Islet of Langerhans (tissue), 1 donor: ENCODE measurements around the gene UNC119B.
A peak's percentile ranks its signal among the peaks of the same experiment; 100 is the strongest.

Experiments
- FAIRE-seq: peaks from one replicate; lab custom pipeline; 2011; peaks lifted over from hg19 to GRCh38; lab: Jason Lieb, UNC

Gene UNC119B

DNA sequence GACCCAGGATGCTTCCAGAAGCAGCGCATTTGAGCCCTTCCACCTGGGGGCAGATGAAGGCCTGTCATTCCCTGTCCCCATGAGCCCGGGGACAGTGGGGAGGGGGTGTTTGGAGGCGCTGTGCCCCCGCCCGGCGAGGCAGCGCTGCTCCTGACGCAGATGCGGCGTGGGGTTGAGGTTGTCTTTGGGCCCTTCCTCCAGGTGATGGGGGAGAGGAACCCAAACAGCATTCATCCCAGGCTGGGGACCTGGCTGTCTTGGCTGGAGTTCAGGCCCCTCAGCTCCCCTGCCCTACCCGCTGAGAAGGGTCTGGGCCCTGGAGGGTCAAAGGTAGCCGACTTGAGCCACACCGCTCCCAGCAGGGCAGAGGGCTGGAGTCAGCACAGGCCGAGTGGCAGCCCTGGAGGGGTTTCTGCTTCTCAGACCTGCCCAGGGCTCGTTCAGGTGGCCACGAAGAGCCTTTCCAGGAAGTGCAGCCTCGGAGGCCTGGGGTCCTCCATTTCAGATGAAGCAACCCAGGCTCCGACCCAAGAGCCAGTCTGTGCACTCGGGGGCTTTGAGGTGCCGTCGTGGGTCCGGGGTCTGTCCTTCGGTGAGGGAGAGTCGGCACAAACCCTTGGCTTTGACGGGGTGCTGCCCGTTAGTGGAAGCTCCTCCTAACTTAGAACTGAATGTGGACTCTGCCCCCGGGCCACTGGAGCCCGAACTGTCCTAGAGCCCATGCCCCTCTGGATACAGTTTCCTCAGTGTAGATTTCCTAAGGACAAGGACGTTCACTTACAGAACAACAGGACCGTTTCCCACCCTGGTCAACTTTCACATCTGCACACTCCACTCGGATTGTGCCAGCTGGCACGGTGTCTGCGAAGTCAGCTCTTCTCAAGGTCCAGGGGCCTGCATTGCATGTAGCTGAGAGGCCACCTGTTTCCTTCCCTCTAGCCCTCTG, 31.5 kb downstream of the UNC119B start:
- no peak for FAIRE-seq

DNA sequence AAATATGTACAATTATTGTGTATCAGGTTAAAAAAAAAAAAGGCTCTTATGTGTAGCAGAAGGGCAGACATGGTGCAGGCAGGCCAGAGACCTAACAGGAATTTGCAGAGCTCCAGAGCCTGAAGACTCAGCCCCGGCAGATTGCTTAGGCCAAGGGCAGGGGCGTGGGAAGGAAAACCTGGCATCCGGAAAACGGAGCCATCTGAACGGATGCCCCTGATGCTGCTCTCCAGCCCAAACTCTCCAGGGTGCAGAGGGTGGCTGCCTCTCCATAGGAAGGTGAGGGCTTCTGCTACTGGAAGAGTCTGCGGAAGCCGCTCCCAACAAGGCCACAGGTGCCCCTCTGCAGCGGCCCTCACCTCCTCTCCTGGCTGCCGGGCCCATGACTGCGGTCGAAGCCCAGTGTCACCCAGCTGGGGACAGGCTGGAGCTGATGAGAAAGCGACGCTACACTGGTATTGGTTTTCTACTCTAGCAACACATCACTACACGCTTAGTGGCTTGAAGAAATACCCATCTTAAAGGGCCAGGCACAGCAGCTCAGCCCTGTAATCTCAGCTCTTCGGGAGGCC, 34.8 kb downstream of the UNC119B start:
- no peak for FAIRE-seq

DNA sequence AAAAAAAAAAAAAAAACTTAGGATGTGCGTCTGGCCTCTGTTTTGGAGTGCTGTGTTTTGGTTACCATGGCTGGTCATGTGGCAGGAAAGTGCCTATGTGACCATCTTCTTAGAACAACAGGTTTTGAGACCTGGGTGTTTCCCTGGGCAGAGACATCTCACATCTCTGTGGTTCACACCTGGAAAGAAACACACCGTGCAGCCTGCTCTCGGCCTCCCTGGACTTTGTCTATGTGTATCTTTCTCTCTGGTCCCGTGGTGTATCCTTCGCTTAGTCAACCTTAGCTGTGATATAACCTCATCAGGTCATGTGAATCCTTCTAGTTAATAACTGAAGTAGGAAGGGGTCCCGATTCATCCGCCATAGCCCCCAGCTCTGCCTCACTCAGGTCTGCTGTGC, 38.0 kb downstream of the UNC119B start:
- no peak for FAIRE-seq

DNA sequence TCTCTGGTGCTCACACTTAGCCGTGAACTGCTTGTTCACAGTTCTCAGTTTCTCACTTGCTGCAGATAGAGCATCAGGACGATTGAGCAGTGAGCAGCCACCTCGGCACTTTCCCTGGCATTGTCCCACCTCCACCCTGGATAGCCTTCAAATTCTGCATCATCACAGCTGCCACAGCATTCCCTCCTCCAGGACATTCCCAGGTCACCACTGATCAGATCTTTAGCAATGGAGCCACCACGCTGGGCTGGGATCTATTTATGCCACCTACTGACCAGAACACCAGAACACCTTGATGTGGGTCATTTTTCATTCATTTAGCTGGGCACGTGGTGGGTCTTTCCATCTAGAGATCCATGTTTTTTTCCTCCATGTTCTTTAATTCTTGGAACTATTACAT, 39.0 kb downstream of the UNC119B start:
- no peak for FAIRE-seq

DNA sequence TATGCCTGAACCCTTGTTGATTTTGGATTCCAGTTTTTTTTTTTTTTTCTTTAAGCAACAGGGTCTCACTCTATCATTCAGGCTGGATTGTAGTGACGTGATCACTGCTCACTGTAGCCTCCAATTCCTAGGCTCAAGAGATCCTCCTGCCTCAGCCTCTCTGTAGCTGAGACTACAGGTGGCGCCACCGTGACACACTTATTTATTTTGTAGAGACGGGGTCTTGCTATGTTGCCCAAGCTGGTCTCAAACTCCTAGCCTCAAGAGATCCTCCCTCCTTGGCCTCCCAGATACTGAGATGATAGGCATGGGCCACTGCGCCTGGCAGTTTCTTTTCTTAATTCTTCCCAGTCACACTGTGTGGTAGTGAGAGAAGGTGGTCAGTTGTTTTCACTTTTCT, 40.5 kb downstream of the UNC119B start:
- no peak for FAIRE-seq

DNA sequence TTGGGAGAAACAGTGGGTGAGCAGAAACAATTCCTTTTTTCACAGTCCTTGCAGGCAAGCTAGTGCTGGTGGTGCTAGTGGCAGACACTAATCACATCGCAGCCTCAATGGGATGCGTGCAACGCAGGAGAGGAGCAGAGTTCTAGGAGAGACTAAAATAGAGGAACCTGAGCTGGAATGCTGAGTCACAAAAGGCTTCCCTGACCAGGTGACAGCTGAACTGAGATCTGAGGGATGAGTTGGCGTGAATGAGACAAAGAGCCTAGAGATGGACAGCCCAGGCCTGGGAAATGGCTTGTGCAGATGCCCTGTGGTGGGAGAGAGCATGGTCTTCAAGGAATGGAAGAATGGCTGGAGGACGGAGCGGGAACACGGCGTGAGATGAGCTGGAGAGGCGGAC, 41.1 kb downstream of the UNC119B start:
- FAIRE-seq = no peak

DNA sequence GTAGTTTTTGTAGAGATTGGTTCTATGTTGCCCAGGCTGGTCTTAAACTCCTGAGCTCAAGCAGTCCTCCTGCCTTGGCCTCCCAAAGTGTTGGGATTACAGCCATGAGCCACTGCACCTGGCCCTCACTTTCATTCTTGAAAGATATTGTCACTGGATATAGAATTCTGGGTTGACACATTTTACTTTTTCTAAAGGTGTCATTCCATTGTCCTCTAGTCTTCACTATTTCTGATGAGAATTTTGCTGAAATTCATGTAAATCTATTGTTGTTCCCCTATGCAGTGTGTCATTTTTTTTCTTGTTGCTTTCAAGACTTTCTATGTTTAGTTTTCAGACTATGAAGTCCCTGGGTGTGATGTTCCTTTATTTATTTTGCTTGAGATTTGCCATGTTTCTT, 44.5 kb downstream of the UNC119B start:
- no peak for FAIRE-seq

DNA sequence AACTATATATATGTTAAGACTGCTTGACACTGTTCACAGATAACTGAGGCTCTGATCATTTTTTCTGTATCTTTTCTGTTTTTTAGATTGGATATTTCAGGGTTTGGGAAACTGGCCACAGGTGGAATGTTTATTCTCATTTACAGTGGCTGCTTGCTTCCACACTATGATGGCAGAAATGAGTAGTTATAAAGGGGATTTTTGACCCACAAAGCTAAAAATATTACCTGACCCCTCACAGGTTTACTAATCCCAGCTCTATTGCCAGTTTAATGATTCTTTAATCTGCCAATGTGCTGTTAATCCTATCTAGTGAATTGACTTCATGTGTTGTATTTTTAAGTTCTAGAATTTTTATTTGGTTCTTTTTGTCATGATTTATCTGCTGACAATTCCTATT, 45.0 kb downstream of the UNC119B start:
- FAIRE-seq = no peak

DNA sequence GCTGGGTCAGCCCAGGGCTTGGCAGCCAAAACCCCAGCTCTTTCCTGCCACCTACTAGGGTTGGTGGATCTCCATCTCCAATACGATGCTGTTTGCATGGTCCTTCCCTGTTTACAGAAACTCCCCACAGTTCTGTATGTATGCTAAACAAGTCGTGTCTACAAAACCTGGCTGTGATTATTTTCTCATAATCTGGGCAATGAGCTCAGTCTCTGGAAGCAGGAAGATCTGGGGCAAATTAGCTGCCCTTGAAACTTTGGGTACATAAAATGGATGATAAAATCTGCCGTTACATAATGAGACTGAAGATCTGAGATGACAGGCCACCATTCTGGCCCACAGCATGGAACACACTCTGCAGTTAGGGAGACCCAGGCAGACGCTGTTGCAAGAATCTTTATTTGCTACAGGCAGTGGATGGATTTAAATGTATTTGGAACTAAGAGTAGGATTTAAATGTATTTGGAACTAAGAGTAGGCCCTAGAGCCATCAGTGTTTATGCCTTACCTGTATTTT, 47.0 kb downstream of the UNC119B start:
- FAIRE-seq = no peak

DNA sequence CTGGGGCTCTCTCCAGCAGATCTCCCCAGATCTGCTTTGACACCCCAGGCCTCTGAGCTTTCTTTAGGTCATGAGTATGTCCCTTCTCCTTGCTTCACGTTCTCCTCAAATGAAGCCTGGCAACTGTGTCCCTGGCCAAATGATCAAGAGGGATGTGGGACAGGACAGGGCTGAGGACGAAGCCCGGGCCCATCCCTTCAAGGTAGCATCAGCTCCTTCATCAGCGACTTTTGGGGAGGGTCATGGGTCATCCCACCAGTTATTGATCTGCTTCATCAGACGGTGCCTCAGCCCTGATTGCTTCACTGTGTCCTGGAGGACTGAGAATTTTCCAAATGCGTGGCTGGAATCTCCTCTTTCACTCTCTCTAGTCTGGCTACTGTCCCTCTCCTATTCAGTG, 47.7 kb downstream of the UNC119B start:
- no peak for FAIRE-seq

DNA sequence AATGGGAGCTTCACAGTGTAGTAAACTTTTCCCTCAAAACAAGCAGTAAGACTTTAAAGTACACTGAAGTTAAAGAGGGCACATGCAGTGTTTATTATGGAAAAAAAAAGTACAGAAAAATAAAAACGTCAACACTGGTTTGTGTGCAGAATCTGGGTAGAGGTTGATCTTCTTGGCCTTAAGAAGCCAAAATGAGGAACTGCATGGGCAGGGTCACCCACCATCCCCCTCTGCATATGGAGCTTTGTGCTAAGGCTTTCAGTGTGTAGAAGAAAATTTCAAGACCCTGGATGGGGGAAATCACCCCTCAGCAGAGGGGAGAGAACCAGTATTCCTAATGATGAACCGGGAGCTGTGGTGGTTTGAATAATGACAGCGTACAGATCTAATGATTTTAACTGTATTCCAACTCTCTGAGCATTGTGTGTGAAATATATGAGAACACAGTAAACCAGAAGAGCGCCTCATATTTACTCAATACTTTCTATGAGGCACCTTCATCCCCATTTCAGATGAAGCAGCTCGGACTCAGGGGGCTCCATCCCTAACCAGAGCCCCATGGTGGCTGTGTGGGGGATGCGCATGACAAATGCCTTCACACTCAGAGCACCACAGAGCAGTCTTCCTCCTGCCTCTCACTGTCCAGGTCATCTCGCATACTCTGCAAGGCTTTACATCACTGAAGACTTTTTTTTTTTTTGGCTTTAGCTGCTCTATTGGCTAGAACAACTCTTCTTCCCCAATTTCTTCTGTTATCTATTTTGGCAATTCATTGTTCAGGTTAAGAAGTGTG, 48.7 kb downstream of the UNC119B start:
- FAIRE-seq = no peak

DNA sequence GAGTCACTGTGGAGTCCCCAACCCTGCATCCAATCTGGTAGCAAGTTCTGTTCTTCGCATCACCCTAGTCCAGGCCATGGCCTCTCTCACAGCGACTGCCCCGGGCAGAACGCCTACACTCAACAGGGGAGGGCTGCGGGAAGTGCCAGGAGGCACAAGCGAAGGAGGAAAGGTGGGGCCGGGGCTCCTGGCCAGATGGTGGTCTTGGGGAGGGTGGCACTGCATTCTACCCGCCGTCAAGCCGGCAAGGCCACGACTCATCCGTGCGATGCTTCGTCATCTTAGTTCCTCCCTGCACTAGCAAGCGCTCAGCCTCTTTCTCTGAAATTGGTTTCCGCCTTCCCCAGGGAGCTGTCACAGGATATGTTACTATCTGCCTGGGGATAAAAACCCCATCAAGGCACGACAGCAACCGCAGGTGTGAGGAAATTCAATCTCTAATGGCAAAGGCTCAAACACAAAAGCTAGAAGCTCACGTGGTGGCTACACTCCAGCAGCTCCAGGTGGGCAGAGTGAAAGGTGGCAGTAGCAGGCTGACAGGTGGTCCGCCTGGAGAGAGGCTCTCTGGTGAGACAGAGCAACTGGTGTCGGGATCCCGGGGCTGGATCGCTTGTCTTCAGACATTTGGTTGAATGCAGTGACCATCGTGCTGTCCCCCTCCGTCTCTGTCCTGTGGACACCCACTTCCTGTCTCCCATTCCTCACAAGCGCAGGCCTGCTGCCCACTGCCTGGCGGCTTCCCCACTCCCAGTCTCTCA, 49.5 kb downstream of the UNC119B start:
- FAIRE-seq = no peak

DNA sequence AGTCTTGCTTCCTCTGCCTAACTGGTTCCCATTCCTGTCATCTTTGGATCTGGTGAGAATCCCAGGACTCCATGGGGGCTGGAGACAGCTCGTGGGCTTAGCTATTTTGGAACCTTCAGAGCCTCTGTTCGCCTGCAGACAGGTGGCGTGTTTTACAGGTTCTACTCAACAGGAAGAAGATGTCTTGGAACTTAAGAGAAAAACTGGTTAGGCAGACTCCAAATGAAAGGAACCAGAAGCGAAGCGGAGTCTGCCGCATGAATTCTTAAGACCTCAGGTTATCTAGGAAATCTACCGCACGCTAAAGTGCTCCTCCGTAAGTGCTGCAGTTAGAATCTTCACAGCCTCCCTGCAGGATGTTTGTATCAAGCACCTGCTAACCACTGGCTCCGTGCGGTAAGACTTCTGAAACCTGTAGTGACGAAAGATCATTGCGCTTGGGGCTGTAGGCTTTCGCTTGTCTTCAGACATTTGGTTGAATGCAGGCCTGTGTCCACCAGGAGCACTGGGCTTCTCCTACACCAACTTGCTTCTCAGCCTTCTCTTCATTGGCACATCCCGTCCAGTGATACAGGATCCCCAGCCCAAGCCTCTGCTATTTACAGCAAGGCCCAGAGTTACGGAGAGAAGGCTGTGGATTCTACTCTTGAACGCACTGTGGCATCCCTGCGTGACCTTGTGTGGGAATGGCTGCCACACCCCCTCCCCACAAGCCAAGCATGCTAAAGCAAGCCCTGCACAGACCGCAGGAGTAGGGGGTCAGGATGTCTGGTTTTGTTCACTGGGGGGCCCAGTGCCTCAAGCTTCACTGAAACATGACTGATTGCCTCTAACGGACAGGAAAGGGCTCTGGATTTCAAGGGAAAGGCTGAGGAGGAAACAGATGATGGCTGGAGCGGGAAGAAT, 50.3 kb downstream of the UNC119B start:
- no peak for FAIRE-seq

DNA sequence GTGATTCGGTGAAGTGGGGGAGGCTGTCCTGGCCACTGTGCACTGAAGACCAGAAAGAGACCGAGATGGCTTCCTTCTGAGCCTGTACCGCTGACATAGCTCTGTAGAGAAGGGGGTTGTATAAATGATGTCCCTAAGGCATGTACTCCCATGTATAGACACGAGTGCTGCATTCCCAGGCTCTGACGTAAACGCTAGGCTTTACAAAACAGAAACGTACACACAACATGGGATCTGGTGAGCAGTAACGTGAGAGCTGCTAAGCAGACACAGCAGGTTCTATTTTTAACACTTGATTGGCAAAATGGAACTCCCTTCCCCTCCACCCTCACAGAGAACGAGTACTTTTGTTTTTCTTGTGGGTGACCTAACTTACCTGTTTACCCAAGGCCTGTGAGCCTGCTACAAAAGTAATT, 51.3 kb downstream of the UNC119B start:
- FAIRE-seq = peak; percentile 55

DNA sequence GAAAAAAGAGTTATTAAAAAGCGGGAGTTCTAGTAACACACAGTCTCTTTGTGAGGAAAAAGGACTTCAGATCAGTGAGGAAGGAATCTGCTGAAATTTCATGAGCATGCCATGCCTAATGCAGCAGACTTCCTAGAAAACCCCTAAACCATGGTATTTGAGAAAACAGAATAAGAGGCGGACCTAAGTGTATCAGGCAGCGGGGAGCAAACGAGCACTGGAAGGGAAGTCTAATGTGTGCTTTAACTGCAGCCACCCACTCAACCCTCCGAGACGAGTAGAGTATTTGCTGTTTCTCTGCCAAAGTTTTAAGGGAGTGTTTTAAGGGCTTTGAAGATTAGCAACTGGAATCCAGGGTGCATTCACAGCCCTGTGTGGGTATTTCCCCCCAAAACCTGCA, 51.8 kb downstream of the UNC119B start:
- no peak for FAIRE-seq

DNA sequence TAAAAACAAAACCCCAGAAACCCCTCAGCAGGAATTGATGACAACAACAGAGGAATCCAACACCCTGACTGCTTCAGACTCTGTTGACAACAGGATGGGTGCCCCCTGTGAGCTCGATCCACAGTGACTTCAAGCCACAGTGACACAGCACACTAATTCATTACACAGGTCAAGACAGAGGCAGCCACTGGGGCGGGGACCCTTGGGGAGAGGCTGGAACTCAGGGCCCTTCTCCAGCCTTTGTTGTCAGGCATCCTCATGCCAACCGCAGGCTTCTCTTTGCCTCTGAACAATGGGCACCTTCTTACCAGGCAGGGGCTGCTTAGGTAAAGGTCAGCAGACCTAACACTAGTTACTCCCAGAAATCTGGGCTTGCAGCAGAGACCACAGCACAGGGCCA, 53.0 kb downstream of the UNC119B start:
- FAIRE-seq = no peak

DNA sequence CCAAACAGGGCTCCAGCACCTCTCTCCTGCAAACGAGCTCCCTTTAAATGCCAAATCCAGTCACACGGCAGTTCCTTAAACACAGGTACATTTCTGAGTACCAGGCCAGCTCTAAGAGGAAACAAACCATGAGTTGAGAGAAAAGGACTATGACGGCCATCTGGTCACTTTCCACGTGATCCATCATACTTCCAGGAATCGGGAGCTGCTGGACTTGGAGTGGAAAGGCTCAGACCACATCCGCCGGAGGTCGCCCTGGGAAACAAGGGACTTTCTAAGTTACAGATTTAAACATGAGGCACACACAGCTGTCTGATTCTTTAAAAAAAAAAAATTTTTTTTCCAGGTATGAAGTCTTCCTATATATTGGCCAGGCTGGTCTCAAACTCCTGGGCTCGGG, 54.6 kb downstream of the UNC119B start:
- FAIRE-seq = no peak

DNA sequence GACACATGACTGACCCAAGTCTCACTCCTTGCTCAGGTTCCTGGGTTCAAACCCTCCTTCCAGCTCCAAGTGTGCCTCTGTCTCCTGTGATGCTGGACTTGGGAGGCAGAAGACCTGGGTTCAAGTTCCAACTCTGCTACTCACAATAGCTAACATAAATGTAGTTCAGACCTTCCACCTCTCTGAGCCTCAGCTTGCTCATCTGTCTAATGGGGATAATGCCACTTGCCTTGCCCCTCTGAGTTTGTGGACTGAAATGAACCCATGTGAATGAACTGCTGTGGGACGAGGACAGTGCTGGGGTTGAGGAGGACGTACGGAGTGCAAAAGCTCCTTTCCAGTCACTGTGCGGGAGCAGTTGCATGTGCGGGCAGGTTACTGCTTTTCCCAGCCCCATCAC, 56.3 kb downstream of the UNC119B start:
- FAIRE-seq = no peak

DNA sequence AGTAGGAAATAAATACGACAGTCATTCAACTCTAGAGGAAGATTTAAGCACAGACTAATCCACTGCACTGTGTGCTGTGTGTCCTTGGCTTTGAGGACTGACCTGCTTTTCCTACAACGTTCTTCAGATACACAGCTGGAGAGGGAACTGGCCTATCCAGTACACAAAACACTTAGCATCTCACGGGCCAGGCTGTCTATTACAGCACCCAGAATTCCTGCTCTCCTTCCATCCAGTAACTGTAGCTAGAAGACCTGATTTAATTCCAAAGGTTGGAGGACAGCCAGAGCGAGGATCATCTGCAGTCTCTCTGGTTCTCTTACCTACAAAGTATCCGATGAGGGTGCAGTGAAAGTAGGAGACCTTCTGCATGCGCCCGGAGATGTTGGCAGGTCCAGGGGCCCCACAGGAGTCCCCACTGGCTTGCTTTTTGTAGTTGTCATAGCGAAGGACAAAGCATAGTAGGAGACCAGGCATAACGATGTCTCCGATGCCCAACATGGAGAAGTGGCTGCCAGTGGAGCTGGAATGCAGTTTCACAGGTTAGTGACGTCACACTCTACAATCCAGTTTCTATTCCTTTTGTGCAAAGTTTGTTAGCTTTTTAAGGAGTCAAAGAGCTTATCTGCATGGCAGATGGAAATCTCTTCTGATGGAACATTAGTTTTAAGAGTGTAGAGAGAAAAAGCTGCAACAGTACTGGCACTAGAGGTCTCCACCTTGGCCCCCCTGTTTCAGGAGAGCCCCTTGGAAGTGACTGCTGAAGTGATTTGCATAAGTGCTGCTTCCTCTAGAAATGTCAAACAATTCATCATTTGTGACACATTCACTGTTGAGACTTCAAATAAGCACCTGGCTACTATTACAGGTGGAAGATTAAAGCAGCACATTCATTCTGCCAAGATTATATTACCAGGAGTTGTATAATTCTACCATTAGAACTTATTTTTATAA, 57.1 kb downstream of the UNC119B start:
- no peak for FAIRE-seq

DNA sequence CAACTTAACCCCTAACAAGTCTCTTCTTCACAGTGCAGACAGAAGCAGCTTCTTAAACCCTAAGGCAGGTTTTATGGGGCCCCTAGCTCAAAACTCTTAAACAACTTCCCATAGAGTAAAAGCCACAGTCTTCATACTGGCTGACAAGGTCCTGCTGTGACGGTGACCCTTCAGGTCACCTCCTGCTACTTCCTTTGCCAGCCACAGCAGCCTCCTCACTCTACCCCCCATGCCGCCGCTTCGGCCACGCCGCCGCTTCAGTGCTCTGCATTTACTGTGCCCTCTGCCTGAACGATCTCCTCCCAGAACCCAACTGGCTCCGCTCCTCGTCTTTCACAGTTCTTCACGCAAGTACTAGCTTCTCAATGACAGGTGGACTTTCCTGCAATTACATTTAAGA, 60.8 kb downstream of the UNC119B start:
- FAIRE-seq = no peak
